OCI-LY7 (cell line): ENCODE results near the gene GLCE.

Source experiments
- EZH2phosphoT487 ChIP-seq: fragments of 200-600 bp; sonication (generic); IDR thresholded peaks from 2 replicates; pipeline ENCODE4 v1.6.1; 2018; ENCODE audit warnings: low read depth, borderline replicate concordance, mild to moderate bottlenecking, mixed run types, antibody characterized with exemption, low read length, moderate library complexity, mixed read lengths
- TF ChIP-seq, protein P1 (sequence below): fragments of 200-600 bp; sonication (generic); conservative IDR thresholded peaks from 2 replicates; pipeline ENCODE4 v1.5.1; 2014; ENCODE audit warnings: mild to moderate bottlenecking, antibody characterized with exemption, low read length, moderate library complexity, mixed read lengths

DNA sequence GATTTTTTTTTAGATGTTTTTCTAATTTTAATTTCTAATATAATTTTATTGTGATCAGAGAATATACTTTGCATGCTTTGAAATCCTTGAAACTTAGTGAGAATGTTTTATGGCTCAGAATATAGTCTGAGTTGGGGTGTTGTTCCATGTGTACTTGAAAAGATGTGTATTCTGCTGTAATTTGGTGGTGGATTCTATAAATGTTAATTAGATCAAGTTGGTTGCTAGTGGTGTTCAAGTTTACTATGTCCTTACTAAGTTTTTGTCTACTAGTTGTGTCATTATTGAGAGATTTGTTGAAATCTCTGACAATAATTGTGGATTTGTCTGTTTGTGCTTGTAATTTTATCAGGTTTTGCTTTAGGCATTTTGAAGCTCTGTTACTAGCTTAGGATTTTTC lies 29.7 kb downstream of the GLCE start:
- TF ChIP-seq, protein P1, sequence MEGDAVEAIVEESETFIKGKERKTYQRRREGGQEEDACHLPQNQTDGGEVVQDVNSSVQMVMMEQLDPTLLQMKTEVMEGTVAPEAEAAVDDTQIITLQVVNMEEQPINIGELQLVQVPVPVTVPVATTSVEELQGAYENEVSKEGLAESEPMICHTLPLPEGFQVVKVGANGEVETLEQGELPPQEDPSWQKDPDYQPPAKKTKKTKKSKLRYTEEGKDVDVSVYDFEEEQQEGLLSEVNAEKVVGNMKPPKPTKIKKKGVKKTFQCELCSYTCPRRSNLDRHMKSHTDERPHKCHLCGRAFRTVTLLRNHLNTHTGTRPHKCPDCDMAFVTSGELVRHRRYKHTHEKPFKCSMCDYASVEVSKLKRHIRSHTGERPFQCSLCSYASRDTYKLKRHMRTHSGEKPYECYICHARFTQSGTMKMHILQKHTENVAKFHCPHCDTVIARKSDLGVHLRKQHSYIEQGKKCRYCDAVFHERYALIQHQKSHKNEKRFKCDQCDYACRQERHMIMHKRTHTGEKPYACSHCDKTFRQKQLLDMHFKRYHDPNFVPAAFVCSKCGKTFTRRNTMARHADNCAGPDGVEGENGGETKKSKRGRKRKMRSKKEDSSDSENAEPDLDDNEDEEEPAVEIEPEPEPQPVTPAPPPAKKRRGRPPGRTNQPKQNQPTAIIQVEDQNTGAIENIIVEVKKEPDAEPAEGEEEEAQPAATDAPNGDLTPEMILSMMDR: no peak
- no peak for TF ChIP-seq EZH2phosphoT487
